HEK293 (cell line): ENCODE data around the gene OR6C4.

Experiments used
- CTCF ChIA-PET: fragments of 350-600 bp; formaldehyde crosslinking; extraction: SDS; loops from one replicate; lab custom pipeline; 2021; ENCODE audit warnings: antibody characterized with exemption; lab: Yijun Ruan, JAX
- POLR2A ChIA-PET: fragments of 300-600 bp; formaldehyde crosslinking; extraction: SDS; loops from one replicate; lab custom pipeline; 2020; ENCODE audit warnings: antibody characterized with exemption, inconsistent platforms; lab: Yijun Ruan, JAX
- H3K27ac ChIP-seq: fragments of 200-500 bp; sonication (Bioruptor generic); 2 replicates; pipeline ENCODE4 v1.5.1; 2014; ENCODE audit warnings: low read depth, low read length, control low read depth, inconsistent platforms; ENCODE audit errors: extremely low read depth
- H3K36me3 ChIP-seq, 2 experiments: fragments of 200-500 bp in 1 of 2; sonication (Bioruptor generic) in 1 of 2; 1 replicate in 1 of 2; 2 replicates in 1 of 2; pipeline ENCODE4 v1.5.1; 2014 to 2017; ENCODE audit warnings: inconsistent platforms in 2 of 2, low read length in 2 of 2; ENCODE audit not compliant: control insufficient read depth in 2 of 2, insufficient read depth in 1 of 2
- H3K4me1 ChIP-seq: fragments of 200-500 bp; sonication (Bioruptor generic); 2 replicates; pipeline ENCODE4 v1.5.1; 2014; ENCODE audit warnings: mild to moderate bottlenecking, low read length, inconsistent platforms; ENCODE audit not compliant: control insufficient read depth, insufficient read depth
- H3K4me3 ChIP-seq: 2 replicates; pipeline ENCODE4 v1.5.1; 2011; ENCODE audit warnings: low read depth, mild to moderate bottlenecking, control low read depth, low read length, moderate library complexity
- H3K9me3 ChIP-seq: fragments of 200-500 bp; sonication (Bioruptor generic); 2 replicates; pipeline ENCODE4 v1.5.1; 2014; ENCODE audit warnings: low read depth, low read length, inconsistent platforms; ENCODE audit not compliant: control insufficient read depth, insufficient read depth
- BCL6B ChIP-seq: fragments of 450-650 bp; formaldehyde crosslinking; IDR thresholded peaks from 2 replicates; pipeline ENCODE4 v1.5.1; 2017; ENCODE audit warnings: missing biosample characterization, missing genetic modification characterization
- HOXA7 ChIP-seq: sonication (generic); formaldehyde crosslinking; IDR thresholded peaks from 2 replicates; pipeline ENCODE4 v1.8.1; 2022; ENCODE audit warnings: missing genetic modification reagents, borderline replicate concordance
- KLF8 ChIP-seq: fragments of 450-650 bp; formaldehyde crosslinking; IDR thresholded peaks from 2 replicates; pipeline ENCODE4 v1.5.1; 2016; ENCODE audit warnings: missing biosample characterization, missing genetic modification characterization
- REPIN1 ChIP-seq: fragments of 450-650 bp; formaldehyde crosslinking; IDR thresholded peaks from 2 replicates; pipeline ENCODE4 v1.5.1; 2017; ENCODE audit warnings: missing biosample characterization, missing genetic modification characterization, low read depth
- SCRT1 ChIP-seq: fragments of 450-650 bp; formaldehyde crosslinking; IDR thresholded peaks from 2 replicates; pipeline ENCODE4 v1.5.1; 2016; ENCODE audit warnings: missing biosample characterization, missing genetic modification characterization, borderline replicate concordance
- SCRT2 ChIP-seq: fragments of 450-650 bp; formaldehyde crosslinking; IDR thresholded peaks from 2 replicates; pipeline ENCODE4 v1.5.1; 2016; ENCODE audit warnings: missing biosample characterization, missing genetic modification characterization
- ZBTB49 ChIP-seq: fragments of 450-650 bp; formaldehyde crosslinking; IDR thresholded peaks from 2 replicates; pipeline ENCODE4 v1.5.1; 2016; ENCODE audit warnings: missing biosample characterization, missing genetic modification characterization, low read depth
- ZIC2 ChIP-seq: fragments of 450-650 bp; formaldehyde crosslinking; IDR thresholded peaks from 2 replicates; pipeline ENCODE4 v1.5.1; 2016; ENCODE audit warnings: missing biosample characterization, missing genetic modification characterization
- ZNF10 ChIP-seq: fragments of 450-650 bp; formaldehyde crosslinking; IDR thresholded peaks from 2 replicates; pipeline ENCODE4 v1.5.1; 2017; ENCODE audit warnings: missing biosample characterization, missing genetic modification characterization
- ZNF121 ChIP-seq: fragments of 450-650 bp; formaldehyde crosslinking; IDR thresholded peaks from 2 replicates; pipeline ENCODE4 v1.5.1; 2016; ENCODE audit warnings: missing biosample characterization, missing genetic modification characterization
- ZNF146 ChIP-seq: fragments of 450-650 bp; formaldehyde crosslinking; IDR thresholded peaks from 2 replicates; pipeline ENCODE4 v1.5.1; 2016; ENCODE audit warnings: missing biosample characterization, missing genetic modification characterization
- ZNF148 ChIP-seq: fragments of 450-650 bp; formaldehyde crosslinking; IDR thresholded peaks from 2 replicates; pipeline ENCODE4 v1.5.0; 2017; ENCODE audit warnings: missing biosample characterization, missing genetic modification characterization, borderline replicate concordance
- ZNF202 ChIP-seq: fragments of 450-650 bp; formaldehyde crosslinking; IDR thresholded peaks from 2 replicates; pipeline ENCODE4 v1.5.1; 2016; ENCODE audit warnings: missing biosample characterization, missing genetic modification characterization, borderline replicate concordance
- ZNF248 ChIP-seq: fragments of 450-650 bp; formaldehyde crosslinking; IDR thresholded peaks from 2 replicates; pipeline ENCODE4 v1.5.1; 2017; ENCODE audit warnings: missing biosample characterization, missing genetic modification characterization
- ZNF292 ChIP-seq: fragments of 450-650 bp; formaldehyde crosslinking; IDR thresholded peaks from 2 replicates; pipeline ENCODE4 v1.5.1; 2016; ENCODE audit warnings: low read depth, missing biosample characterization, missing genetic modification characterization, borderline replicate concordance
- ZNF311 ChIP-seq: fragments of 450-650 bp; formaldehyde crosslinking; IDR thresholded peaks from 2 replicates; pipeline ENCODE4 v1.5.1; 2017; ENCODE audit warnings: missing biosample characterization, missing genetic modification characterization, borderline replicate concordance
- ZNF350 ChIP-seq: fragments of 450-650 bp; formaldehyde crosslinking; IDR thresholded peaks from 2 replicates; pipeline ENCODE4 v1.5.0; 2017; ENCODE audit warnings: missing biosample characterization, mild to moderate bottlenecking, missing genetic modification characterization
- ZNF391 ChIP-seq: fragments of 450-650 bp; formaldehyde crosslinking; IDR thresholded peaks from 2 replicates; pipeline ENCODE4 v1.5.1; 2016; ENCODE audit warnings: low read depth, missing biosample characterization, missing genetic modification characterization, borderline replicate concordance
- ZNF416 ChIP-seq: fragments of 450-650 bp; formaldehyde crosslinking; IDR thresholded peaks from 2 replicates; pipeline ENCODE4 v1.5.1; 2016; ENCODE audit warnings: missing biosample characterization, missing genetic modification characterization
- ZNF433 ChIP-seq: fragments of 450-650 bp; formaldehyde crosslinking; IDR thresholded peaks from 2 replicates; pipeline ENCODE4 v1.5.1; 2016; ENCODE audit warnings: missing biosample characterization, missing genetic modification characterization, low read depth
- ZNF449 ChIP-seq: fragments of 450-650 bp; formaldehyde crosslinking; IDR thresholded peaks from 2 replicates; pipeline ENCODE4 v1.5.1; 2017; ENCODE audit warnings: missing biosample characterization, mild to moderate bottlenecking, missing genetic modification characterization, moderate library complexity
- ZNF544 ChIP-seq: fragments of 450-650 bp; formaldehyde crosslinking; IDR thresholded peaks from 2 replicates; pipeline ENCODE4 v1.5.0; 2017; ENCODE audit warnings: missing biosample characterization, missing genetic modification characterization
- ZNF560 ChIP-seq: fragments of 450-650 bp; formaldehyde crosslinking; IDR thresholded peaks from 2 replicates; pipeline ENCODE4 v1.5.1; 2017; ENCODE audit warnings: missing biosample characterization, missing genetic modification characterization, borderline replicate concordance
- ZNF561 ChIP-seq: fragments of 450-650 bp; IDR thresholded peaks from 2 replicates; pipeline ENCODE4 v1.5.1; 2018; ENCODE audit warnings: missing biosample characterization, missing genetic modification characterization, borderline replicate concordance
- ZNF621 ChIP-seq: fragments of 450-650 bp; formaldehyde crosslinking; IDR thresholded peaks from 2 replicates; pipeline ENCODE4 v1.5.1; 2017; ENCODE audit warnings: missing biosample characterization, missing genetic modification characterization
- ZNF768 ChIP-seq: fragments of 450-650 bp; formaldehyde crosslinking; IDR thresholded peaks from 2 replicates; pipeline ENCODE4 v1.5.1; 2018; ENCODE audit warnings: missing biosample characterization, mild to moderate bottlenecking, missing genetic modification characterization
- ZNF837 ChIP-seq: fragments of 450-650 bp; formaldehyde crosslinking; IDR thresholded peaks from 2 replicates; pipeline ENCODE4 v1.5.1; 2016; ENCODE audit warnings: missing biosample characterization, missing genetic modification characterization
- ZSCAN16 ChIP-seq: fragments of 450-650 bp; formaldehyde crosslinking; IDR thresholded peaks from 2 replicates; pipeline ENCODE4 v1.5.1; 2016; ENCODE audit warnings: missing biosample characterization, missing genetic modification characterization
- ZSCAN30 ChIP-seq: fragments of 450-650 bp; IDR thresholded peaks from 2 replicates; pipeline ENCODE4 v1.5.1; 2018; ENCODE audit warnings: missing biosample characterization, mild to moderate bottlenecking, missing genetic modification characterization, moderate library complexity

Gene OR6C4

GRCh38 chr12:55501601-55502000 lies 47.8 kb upstream of the OR6C4 start:
- ChIA-PET POLR2A (no interaction called here), CTCF (no interaction called here)
- TF ChIP-seq ZNF449 (tag by site-specific recombination) (no peak), ZIC2 (no peak), ZNF311 (no peak), KLF8 (tag by site-specific recombination) (no peak), ZNF837 (tag by site-specific recombination) (no peak), ZNF350 (tag by site-specific recombination) (no peak), ZNF121 (no peak), ZNF202 (tag by site-specific recombination) (no peak), ZNF416 (no peak), ZNF10 (tag by site-specific recombination) (no peak), ZNF561 (tag by site-specific recombination) (no peak), ZNF146 (tag by site-specific recombination) (no peak), ZNF391 (no peak), SCRT2 (tag by site-specific recombination) (no peak), ZSCAN30 (tag by site-specific recombination) (no peak), ZNF433 (no peak), BCL6B (tag by site-specific recombination) (no peak)
- H3K4me1 ChIP-seq, result no peaks in the 10 kb centered on the region
- H3K36me3 ChIP-seq, result no peaks in the 10 kb centered on the region
- H3K9me3 ChIP-seq, result no peaks in the 10 kb centered on the region
- H3K4me3 ChIP-seq, result no peak overlapping the region
- H3K27ac ChIP-seq, result no peak overlapping the region

GRCh38 chr12:55515696-55516095 lies 33.7 kb upstream of the OR6C4 start:
- no peak overlapping the region for H3K4me3 ChIP-seq
- CTCF ChIA-PET, result no interaction called here
- no peaks in the 10 kb centered on the region for H3K9me3 ChIP-seq
- H3K4me1 ChIP-seq, result no peaks in the 10 kb centered on the region
- no peak overlapping the region for H3K27ac ChIP-seq
- POLR2A ChIA-PET, result no interaction called here
- H3K36me3 ChIP-seq, result no peaks in the 10 kb centered on the region
- no peak for TF ChIP-seq SCRT1 (tag by site-specific recombination)
- TF ChIP-seq REPIN1 (tag by site-specific recombination), result no peak
- no peak for TF ChIP-seq HOXA7 (CRISPR knock-in tag)
- no peak for TF ChIP-seq ZNF560 (tag by site-specific recombination)
- TF ChIP-seq ZNF148 (tag by site-specific recombination), result no peak
- TF ChIP-seq ZNF621 (tag by site-specific recombination), result no peak
- TF ChIP-seq ZNF248 (tag by site-specific recombination), result no peak
- TF ChIP-seq ZNF768 (tag by site-specific recombination), result no peak
- TF ChIP-seq ZNF292 (tag by site-specific recombination), result no peak
- TF ChIP-seq ZIC2, result no peak
- TF ChIP-seq ZNF544, result no peak
- TF ChIP-seq ZBTB49, result no peak
- TF ChIP-seq ZSCAN16 (tag by site-specific recombination), result no peak
